ENCODE data around the gene DMAC2L. TPM values are rescaled to one million over a fixed set of nuclear protein-coding genes. Genes with fewer than 3 reads are reported as not detected.

DMAC2L gene
- polyA plus RNA-seq, 1 donor from 2014 or later: 17.1 TPM

DNA sequence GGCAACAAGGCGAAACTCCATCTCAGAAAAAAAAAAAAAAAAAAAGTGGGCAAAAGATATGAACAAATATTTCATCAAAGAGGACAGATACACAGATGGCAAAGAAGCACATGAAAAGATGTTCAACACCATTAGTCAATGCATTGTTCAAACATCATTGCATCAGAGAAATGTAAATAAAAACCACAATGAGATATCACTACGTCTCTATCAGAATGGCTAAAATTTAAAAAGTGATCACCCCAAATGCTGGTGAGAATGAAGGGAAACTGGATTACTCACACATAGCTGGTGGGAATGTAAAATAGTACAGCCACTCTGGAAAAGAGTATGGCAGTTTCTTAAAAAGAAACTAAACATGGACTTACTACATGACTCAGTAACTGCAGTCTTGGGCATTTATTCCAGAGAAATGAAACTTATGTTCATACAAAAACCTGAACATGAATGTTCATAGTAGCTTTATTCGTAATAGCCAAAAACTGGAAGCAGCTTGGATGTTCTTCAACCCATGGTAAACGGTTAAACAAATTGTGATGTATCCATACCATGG is 3.7 kb upstream of the DMAC2L start:
- Histone ChIP-seq H3F3A (ENCODE audit: insufficient read depth, low read length, poor library complexity, severe bottlenecking) (peaks cover 6% of the 10 kb centered on the region), H3K9ac (ENCODE audit: low read length) (no peak overlapping the region), H3K36me3 (ENCODE audit: insufficient read depth, low read length) (no peaks in the 10 kb centered on the region), H3K9me3 (ENCODE audit: low read length) (no peaks in the 10 kb centered on the region), H2AFZ (ENCODE audit: low read depth, low read length) (no peak overlapping the region), H3K27ac (ENCODE audit: low read length) (no peak overlapping the region), H3K4me2 (ENCODE audit: low read length) (no peak overlapping the region), H3K79me2 (replicated peaks; ENCODE audit: insufficient read depth, low read length) (peaks cover 18% of the 10 kb centered on the region), H3K27me3 (ENCODE audit: insufficient read depth, low read depth, low read length) (no peaks in the 10 kb centered on the region), H4K20me1 (ENCODE audit: insufficient read depth) (no peaks in the 10 kb centered on the region), H3K4me3 (ENCODE audit: low read length) (no peak overlapping the region), H3K9me2 (ENCODE audit: insufficient read depth, low read length) (no peaks in the 10 kb centered on the region)
- TF ChIP-seq MXI1 (conservative IDR thresholded peaks at IDR 0.05; ENCODE audit: poor library complexity, severe bottlenecking) (no peak), RAD21 (conservative IDR thresholded peaks at IDR 0.05) (no peak), POLR2AphosphoS5 (IDR thresholded peaks at IDR 0.05) (no peak), TAF1 (IDR thresholded peaks at IDR 0.05; ENCODE audit: low read depth) (no peak), SMC3 (conservative IDR thresholded peaks at IDR 0.05; ENCODE audit: poor library complexity) (no peak), EZH2 (IDR thresholded peaks at IDR 0.05; ENCODE audit: borderline replicate concordance, insufficient read depth, low read length, poor library complexity, severe bottlenecking) (no peak), EP300 (conservative IDR thresholded peaks at IDR 0.05; ENCODE audit: poor library complexity, severe bottlenecking) (no peak), CTCF (IDR thresholded peaks at IDR 0.05; ENCODE audit: poor library complexity, severe bottlenecking) (no peak)
- TF ChIP-seq, protein P1, sequence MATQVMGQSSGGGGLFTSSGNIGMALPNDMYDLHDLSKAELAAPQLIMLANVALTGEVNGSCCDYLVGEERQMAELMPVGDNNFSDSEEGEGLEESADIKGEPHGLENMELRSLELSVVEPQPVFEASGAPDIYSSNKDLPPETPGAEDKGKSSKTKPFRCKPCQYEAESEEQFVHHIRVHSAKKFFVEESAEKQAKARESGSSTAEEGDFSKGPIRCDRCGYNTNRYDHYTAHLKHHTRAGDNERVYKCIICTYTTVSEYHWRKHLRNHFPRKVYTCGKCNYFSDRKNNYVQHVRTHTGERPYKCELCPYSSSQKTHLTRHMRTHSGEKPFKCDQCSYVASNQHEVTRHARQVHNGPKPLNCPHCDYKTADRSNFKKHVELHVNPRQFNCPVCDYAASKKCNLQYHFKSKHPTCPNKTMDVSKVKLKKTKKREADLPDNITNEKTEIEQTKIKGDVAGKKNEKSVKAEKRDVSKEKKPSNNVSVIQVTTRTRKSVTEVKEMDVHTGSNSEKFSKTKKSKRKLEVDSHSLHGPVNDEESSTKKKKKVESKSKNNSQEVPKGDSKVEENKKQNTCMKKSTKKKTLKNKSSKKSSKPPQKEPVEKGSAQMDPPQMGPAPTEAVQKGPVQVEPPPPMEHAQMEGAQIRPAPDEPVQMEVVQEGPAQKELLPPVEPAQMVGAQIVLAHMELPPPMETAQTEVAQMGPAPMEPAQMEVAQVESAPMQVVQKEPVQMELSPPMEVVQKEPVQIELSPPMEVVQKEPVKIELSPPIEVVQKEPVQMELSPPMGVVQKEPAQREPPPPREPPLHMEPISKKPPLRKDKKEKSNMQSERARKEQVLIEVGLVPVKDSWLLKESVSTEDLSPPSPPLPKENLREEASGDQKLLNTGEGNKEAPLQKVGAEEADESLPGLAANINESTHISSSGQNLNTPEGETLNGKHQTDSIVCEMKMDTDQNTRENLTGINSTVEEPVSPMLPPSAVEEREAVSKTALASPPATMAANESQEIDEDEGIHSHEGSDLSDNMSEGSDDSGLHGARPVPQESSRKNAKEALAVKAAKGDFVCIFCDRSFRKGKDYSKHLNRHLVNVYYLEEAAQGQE (IDR thresholded peaks at IDR 0.05; ENCODE audit: borderline replicate concordance): no peak

- H4K20me1 ChIP-seq (ENCODE audit: insufficient read depth): no peaks in the 10 kb centered on the region
- no peak overlapping the region for H2AFZ ChIP-seq (ENCODE audit: low read depth, low read length)
- H3K36me3 ChIP-seq (ENCODE audit: insufficient read depth, low read length): no peaks in the 10 kb centered on the region
- peak overlapping the region; percentile 83 for H3K4me3 ChIP-seq (ENCODE audit: low read length)
- no peaks in the 10 kb centered on the region for H3K9me2 ChIP-seq (ENCODE audit: insufficient read depth, low read length)
- no peak overlapping the region for H3K27ac ChIP-seq (ENCODE audit: low read length)
- no peaks in the 10 kb centered on the region for H3K27me3 ChIP-seq (ENCODE audit: insufficient read depth, low read depth, low read length)
- H3F3A ChIP-seq (ENCODE audit: insufficient read depth, low read length, poor library complexity, severe bottlenecking): peaks cover 6% of the 10 kb centered on the region
- H3K4me2 ChIP-seq (ENCODE audit: low read length): no peak overlapping the region
- no peaks in the 10 kb centered on the region for H3K9me3 ChIP-seq (ENCODE audit: low read length)
- no peak for TF ChIP-seq TAF1 (IDR thresholded peaks at IDR 0.05; ENCODE audit: low read depth)
- TF ChIP-seq EZH2 (IDR thresholded peaks at IDR 0.05; ENCODE audit: borderline replicate concordance, insufficient read depth, low read length, poor library complexity, severe bottlenecking): no peak
- peaks cover 23% of the 10 kb centered on the region for H3K79me2 ChIP-seq (replicated peaks; ENCODE audit: insufficient read depth, low read length)
- H3K9ac ChIP-seq (ENCODE audit: low read length): no peak overlapping the region
Measured at GRCh38 chr14:50310445-50310844, 1.7 kb upstream of the DMAC2L start.
